OCI-LY7 (cell line): ENCODE data around the gene TMPRSS5. TPM values are rescaled to one million over a fixed set of nuclear protein-coding genes. Genes with fewer than 3 reads are reported as not detected.
"Not testable (repeated sequence)": the region's sequence is repeated elsewhere in the genome, so short reads cannot be mapped to it uniquely, and the experiment has no call there.

Experiments
- BruUV-seq: library from RNA; stranded (reverse); fragments of 400-500 nt; replicated peaks from 2 replicates; lab custom pipeline; 2021; lab: Mats Ljungman, UMichigan
- CTCF ChIA-PET: fragments of 300-600 bp; sonication (Branson Sonifier 250); formaldehyde crosslinking; loops from one replicate; lab custom pipeline; 2022; ENCODE audit warnings: antibody characterized with exemption; ENCODE audit not compliant: unreplicated experiment; lab: Charles Lee
- POLR2A ChIA-PET: fragments of 300-600 bp; sonication (Branson Sonifier 250); formaldehyde crosslinking; loops from one replicate; lab custom pipeline; 2022; ENCODE audit warnings: antibody characterized with exemption; lab: Charles Lee
- DNase-seq: peaks from one replicate; pipeline ENCODE4 v3.0.0-alpha.2; 2015; ENCODE audit warnings: low spot score
- H2AFZ ChIP-seq: fragments of 200-600 bp; sonication (generic), shearing (Covaris generic); 2 replicates; pipeline ENCODE4 v1.6.1; 2014; ENCODE audit warnings: mild to moderate bottlenecking, antibody characterized with exemption, low read length, moderate library complexity
- H3K27ac ChIP-seq: fragments of 200-600 bp; sonication (generic); 2 replicates; pipeline ENCODE4 v1.5.1; 2014; ENCODE audit warnings: mixed run types, low read depth, mild to moderate bottlenecking, moderate library complexity, low read length, inconsistent platforms; ENCODE audit not compliant: poor library complexity, severe bottlenecking
- H3K36me3 ChIP-seq: fragments of 200-600 bp; sonication (generic); 2 replicates; pipeline ENCODE4 v1.6.1; 2014; ENCODE audit warnings: mild to moderate bottlenecking, antibody characterized with exemption, low read length, moderate library complexity, mixed read lengths; ENCODE audit not compliant: insufficient read depth
- H3K4me1 ChIP-seq: fragments of 200-600 bp; sonication (generic); 2 replicates; pipeline ENCODE4 v1.5.1; 2014; ENCODE audit warnings: mild to moderate bottlenecking, low read length; ENCODE audit not compliant: insufficient read depth, poor library complexity, severe bottlenecking
- H3K4me2 ChIP-seq: fragments of 200-600 bp; sonication (generic); 2 replicates; pipeline ENCODE4 v1.6.1; 2014; ENCODE audit warnings: mild to moderate bottlenecking, low read length
- H3K4me3 ChIP-seq: fragments of 200-600 bp; sonication (generic); 2 replicates; pipeline ENCODE4 v1.5.1; 2014; ENCODE audit warnings: mild to moderate bottlenecking, low read depth, low read length; ENCODE audit not compliant: poor library complexity, severe bottlenecking
- H3K79me2 ChIP-seq: fragments of 200-600 bp; sonication (generic); 2 replicates; pipeline ENCODE4 v1.6.1; 2016; ENCODE audit warnings: low read depth, mild to moderate bottlenecking, low read length, moderate library complexity, mixed read lengths; ENCODE audit not compliant: insufficient read depth
- H3K9me2 ChIP-seq: fragments of 200-600 bp; sonication (generic); 2 replicates; pipeline ENCODE4 v1.6.1; 2016; ENCODE audit warnings: mild to moderate bottlenecking, low read length, mixed read lengths; ENCODE audit not compliant: insufficient read depth
- H3K9me3 ChIP-seq: fragments of 200-600 bp; sonication (generic); 2 replicates; pipeline ENCODE4 v1.6.1; 2014; ENCODE audit warnings: mild to moderate bottlenecking, mixed run types, low read length, mixed read lengths
- H4K20me1 ChIP-seq: fragments of 200-600 bp; sonication (generic); 2 replicates; pipeline ENCODE4 v1.6.1; 2014; ENCODE audit warnings: mild to moderate bottlenecking, antibody characterized with exemption, low read length, moderate library complexity, mixed read lengths; ENCODE audit not compliant: insufficient read depth
- CTCF ChIP-seq: fragments of 200-600 bp; sonication (generic); conservative IDR thresholded peaks from 2 replicates; pipeline ENCODE4 v1.5.1; 2014; ENCODE audit warnings: mild to moderate bottlenecking, antibody characterized with exemption, low read length, moderate library complexity, mixed read lengths
- EZH2phosphoT487 ChIP-seq: fragments of 200-600 bp; sonication (generic); IDR thresholded peaks from 2 replicates; pipeline ENCODE4 v1.6.1; 2018; ENCODE audit warnings: low read depth, borderline replicate concordance, mild to moderate bottlenecking, mixed run types, antibody characterized with exemption, low read length, moderate library complexity, mixed read lengths
- intact Hi-C: fragments of 100-400 bp; cut with micrococcal nuclease; formaldehyde crosslinking; loops from one replicate; pipeline ENCODE4 v1.10.0; 2022; ENCODE audit not compliant: unreplicated experiment
- total RNA-seq, 2 experiments: library from RNA; depleted of rRNA in 1 of 2; stranded (reverse); fragments of >200 nt in 1 of 2; shearing (Covaris generic) in 1 of 2; gene quantifications; 2 replicates each; pipeline ENCODE4 v1.2.3, GENCODE V29; 2014 to 2022

The TMPRSS5 gene
- total RNA-seq, 2 experiments from 2014 or later, result 0.50 to 0.65 TPM

- H3K9me2 ChIP-seq, result no peaks in the 10 kb centered on the region
- H3K27ac ChIP-seq, result no peak overlapping the region
- no peaks in the 10 kb centered on the region for H3K4me1 ChIP-seq
- no peak for DNase-seq
- H3K79me2 ChIP-seq, result no peaks in the 10 kb centered on the region
- no peaks in the 10 kb centered on the region for H4K20me1 ChIP-seq
- no peak overlapping the region for H2AFZ ChIP-seq
- BruUV-seq, result no TSS peak
- POLR2A ChIA-PET, result interaction anchor here (0.5 to 0.8 kb wide), 3 partner anchors 42 to 69 kb away, joined by 3 read pairs; no protein-coding TSS in a partner anchor
- no peak overlapping the region for H3K4me3 ChIP-seq
- no peak overlapping the region for H3K4me2 ChIP-seq
- no peaks in the 10 kb centered on the region for H3K36me3 ChIP-seq
- TF ChIP-seq CTCF (no peak), EZH2phosphoT487 (no peak)
- intact Hi-C loops, result no loop called here
- H3K9me3 ChIP-seq, result no peaks in the 10 kb centered on the region
- CTCF ChIA-PET, result no interaction called here
These were observed 9.9 kb upstream of the TMPRSS5 start for GRCh38 chr11:113715882-113716625.

- Histone ChIP-seq H3K27ac (no peak overlapping the region), H3K4me1 (no peaks in the 10 kb centered on the region), H2AFZ (no peak overlapping the region), H4K20me1 (no peaks in the 10 kb centered on the region), H3K4me2 (no peak overlapping the region), H3K9me3 (no peaks in the 10 kb centered on the region), H3K4me3 (no peak overlapping the region), H3K9me2 (no peaks in the 10 kb centered on the region), H3K79me2 (no peaks in the 10 kb centered on the region), H3K36me3 (no peaks in the 10 kb centered on the region)
- ChIA-PET CTCF (no interaction called here), POLR2A (interaction anchor here (0.8 kb wide), 1 partner anchor 67 kb away, joined by 3 read pairs; no protein-coding TSS in a partner anchor)
- intact Hi-C loops, result no loop called here
- no peak for DNase-seq
- TF ChIP-seq EZH2phosphoT487, result no peak
- no peak for TF ChIP-seq CTCF
- BruUV-seq, result no TSS peak
These were observed 9.2 kb upstream of the TMPRSS5 start for GRCh38 chr11:113715273-113715672.

- Histone ChIP-seq H3K36me3 (no peaks in the 10 kb centered on the region), H3K79me2 (no peaks in the 10 kb centered on the region), H3K4me3 (no peak overlapping the region), H3K4me2 (no peak overlapping the region), H3K9me3 (no peaks in the 10 kb centered on the region), H4K20me1 (no peaks in the 10 kb centered on the region), H2AFZ (no peak overlapping the region), H3K4me1 (no peaks in the 10 kb centered on the region), H3K9me2 (no peaks in the 10 kb centered on the region), H3K27ac (no peak overlapping the region)
- BruUV-seq, result no TSS peak
- POLR2A ChIA-PET, result no interaction called here
- no peak for TF ChIP-seq EZH2phosphoT487
- TF ChIP-seq CTCF, result no peak
- intact Hi-C loops, result no loop called here
- DNase-seq, result no peak
- CTCF ChIA-PET, result no interaction called here
These were observed 4.9 kb upstream of the TMPRSS5 start for GRCh38 chr11:113710989-113711388.

- CTCF ChIA-PET, H3K4me2 ChIP-seq, H3K9me2 ChIP-seq, BruUV-seq, H3K79me2 ChIP-seq, H3K4me3 ChIP-seq, H4K20me1 ChIP-seq, H3K27ac ChIP-seq, POLR2A ChIA-PET, H3K4me1 ChIP-seq, intact Hi-C loops, H2AFZ ChIP-seq, H3K36me3 ChIP-seq, H3K9me3 ChIP-seq, DNase-seq: not testable (repeated sequence)
These were observed 2.6 kb downstream of the TMPRSS5 start for GRCh38 chr11:113703551-113703950.
